Measurements from ENCODE around the gene NOSTRIN. TPM values are rescaled to one million over a fixed set of nuclear protein-coding genes. Genes with fewer than 3 reads are reported as not detected.

The NOSTRIN gene
- total RNA-seq, 2 donors from 2014 or later: 14.9 to 56.1 TPM

DNA sequence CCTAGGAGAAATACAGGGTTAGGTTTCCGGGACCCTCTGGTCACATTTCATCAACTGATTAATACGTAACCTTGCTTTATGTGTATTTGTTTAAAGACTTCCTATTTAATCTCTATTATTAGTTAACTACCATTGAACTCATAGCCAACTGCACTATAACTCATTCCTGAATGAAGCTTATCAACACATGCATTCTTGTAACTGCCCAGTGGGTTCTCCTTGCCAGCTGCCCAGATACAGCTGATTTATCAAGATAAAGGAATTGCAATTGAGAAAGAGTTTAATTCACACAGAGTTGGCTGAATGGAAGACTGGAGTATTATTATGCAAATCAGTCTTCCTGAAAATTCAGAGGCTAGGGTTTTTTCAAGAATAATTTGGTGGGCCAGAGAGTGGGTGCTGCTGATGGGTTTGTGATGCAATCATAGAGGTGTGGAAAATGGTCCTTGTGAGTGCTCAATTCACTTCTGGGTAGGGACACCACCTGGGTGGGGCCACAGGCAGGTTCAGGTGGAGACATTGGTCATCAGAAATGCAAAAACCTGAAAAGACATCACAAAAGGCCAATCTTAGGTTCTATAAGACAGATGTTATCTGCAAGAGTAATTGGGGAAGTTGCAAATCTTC, 21.1 kb upstream of the NOSTRIN start:
- TF ChIP-seq POLR2AphosphoS5 (IDR thresholded peaks at IDR 0.05) (no peak), POLR2A (IDR thresholded peaks at IDR 0.05) (no peak)
- TF ChIP-seq, protein P1, sequence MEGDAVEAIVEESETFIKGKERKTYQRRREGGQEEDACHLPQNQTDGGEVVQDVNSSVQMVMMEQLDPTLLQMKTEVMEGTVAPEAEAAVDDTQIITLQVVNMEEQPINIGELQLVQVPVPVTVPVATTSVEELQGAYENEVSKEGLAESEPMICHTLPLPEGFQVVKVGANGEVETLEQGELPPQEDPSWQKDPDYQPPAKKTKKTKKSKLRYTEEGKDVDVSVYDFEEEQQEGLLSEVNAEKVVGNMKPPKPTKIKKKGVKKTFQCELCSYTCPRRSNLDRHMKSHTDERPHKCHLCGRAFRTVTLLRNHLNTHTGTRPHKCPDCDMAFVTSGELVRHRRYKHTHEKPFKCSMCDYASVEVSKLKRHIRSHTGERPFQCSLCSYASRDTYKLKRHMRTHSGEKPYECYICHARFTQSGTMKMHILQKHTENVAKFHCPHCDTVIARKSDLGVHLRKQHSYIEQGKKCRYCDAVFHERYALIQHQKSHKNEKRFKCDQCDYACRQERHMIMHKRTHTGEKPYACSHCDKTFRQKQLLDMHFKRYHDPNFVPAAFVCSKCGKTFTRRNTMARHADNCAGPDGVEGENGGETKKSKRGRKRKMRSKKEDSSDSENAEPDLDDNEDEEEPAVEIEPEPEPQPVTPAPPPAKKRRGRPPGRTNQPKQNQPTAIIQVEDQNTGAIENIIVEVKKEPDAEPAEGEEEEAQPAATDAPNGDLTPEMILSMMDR (IDR thresholded peaks at IDR 0.05): no peak

DNA sequence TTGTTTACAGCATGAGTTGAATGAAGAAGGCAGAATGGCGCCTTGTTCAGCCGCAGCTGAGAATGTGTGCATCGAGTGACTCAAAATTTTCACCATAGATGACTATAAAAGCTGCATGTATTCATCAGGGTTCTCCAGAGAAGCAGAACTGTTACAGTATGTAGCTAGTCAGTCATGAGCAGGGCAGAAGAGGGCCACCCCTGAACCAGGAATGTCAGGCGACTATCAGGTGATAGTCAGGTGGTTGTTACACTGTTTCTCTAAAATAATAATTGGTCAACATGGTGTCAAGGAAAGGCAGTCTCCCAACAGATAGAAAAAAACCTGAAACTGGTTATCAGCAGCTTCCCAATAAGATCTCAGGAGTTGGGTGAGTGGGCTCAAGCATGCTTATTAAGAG, 20.2 kb upstream of the NOSTRIN start:
- Histone ChIP-seq H3K27me3 (replicated peaks; ENCODE audit: insufficient read depth) (no peaks in the 10 kb centered on the region), H3K36me3 (no peaks in the 10 kb centered on the region), H3K4me3 (no peak overlapping the region), H3K4me1 (replicated peaks) (no peaks in the 10 kb centered on the region), H3K9me3 (no peaks in the 10 kb centered on the region), H3K27ac (no peak overlapping the region)
- 96% methylated on average over 4 of the region's 4 CpGs for WGBS
- intact Hi-C loops (cut with DNase I): no loop called here
- TF ChIP-seq POLR2A (IDR thresholded peaks at IDR 0.05) (no peak), POLR2AphosphoS5 (IDR thresholded peaks at IDR 0.05) (no peak)
- TF ChIP-seq, protein P1 (IDR thresholded peaks at IDR 0.05): no peak
- DNase-seq (ENCODE audit: low spot score): no peak

More for the DNA sequence above, 21.1 kb upstream of the NOSTRIN start:
- no peak for DNase-seq (ENCODE audit: low spot score)
- Histone ChIP-seq H3K4me3 (no peak overlapping the region), H3K36me3 (no peaks in the 10 kb centered on the region), H3K4me1 (replicated peaks) (no peaks in the 10 kb centered on the region), H3K27ac (no peak overlapping the region), H3K9me3 (no peaks in the 10 kb centered on the region), H3K27me3 (replicated peaks; ENCODE audit: insufficient read depth) (no peaks in the 10 kb centered on the region)
- intact Hi-C loops (cut with DNase I): no loop called here
- WGBS: 73% methylated on average over 2 of the region's 2 CpGs

DNA sequence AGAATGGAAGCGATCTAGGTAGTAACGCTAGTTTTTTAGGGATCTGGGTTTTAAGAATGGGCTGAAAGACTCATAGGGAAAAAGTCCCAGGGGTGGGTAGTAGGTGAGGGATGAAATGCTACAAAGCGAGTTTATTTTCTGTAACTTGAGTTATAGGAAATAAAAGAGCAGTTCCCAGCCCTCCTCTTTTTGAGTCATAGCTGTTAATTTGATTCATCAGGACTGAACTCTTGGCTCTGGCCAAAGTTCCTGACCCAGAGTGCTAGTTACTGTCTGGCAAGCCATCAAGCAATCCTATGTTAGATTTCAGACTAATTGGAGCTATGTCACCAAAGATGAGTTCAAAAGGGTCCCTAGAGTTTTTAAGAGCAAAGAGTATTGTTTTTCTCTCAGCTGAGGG, 17.4 kb upstream of the NOSTRIN start:
- no peaks in the 10 kb centered on the region for H3K36me3 ChIP-seq
- no peak for DNase-seq (ENCODE audit: low spot score)
- intact Hi-C loops (cut with DNase I): no loop called here
- H3K9me3 ChIP-seq: no peaks in the 10 kb centered on the region
- 93% methylated on average over 3 of the region's 3 CpGs for WGBS
- H3K27me3 ChIP-seq (replicated peaks; ENCODE audit: insufficient read depth): no peaks in the 10 kb centered on the region
- H3K4me3 ChIP-seq: no peak overlapping the region
- TF ChIP-seq POLR2A (IDR thresholded peaks at IDR 0.05): no peak
- TF ChIP-seq POLR2AphosphoS5 (IDR thresholded peaks at IDR 0.05): no peak
- TF ChIP-seq, protein P1 (IDR thresholded peaks at IDR 0.05): no peak
- H3K4me1 ChIP-seq (replicated peaks): no peaks in the 10 kb centered on the region
- no peak overlapping the region for H3K27ac ChIP-seq

DNA sequence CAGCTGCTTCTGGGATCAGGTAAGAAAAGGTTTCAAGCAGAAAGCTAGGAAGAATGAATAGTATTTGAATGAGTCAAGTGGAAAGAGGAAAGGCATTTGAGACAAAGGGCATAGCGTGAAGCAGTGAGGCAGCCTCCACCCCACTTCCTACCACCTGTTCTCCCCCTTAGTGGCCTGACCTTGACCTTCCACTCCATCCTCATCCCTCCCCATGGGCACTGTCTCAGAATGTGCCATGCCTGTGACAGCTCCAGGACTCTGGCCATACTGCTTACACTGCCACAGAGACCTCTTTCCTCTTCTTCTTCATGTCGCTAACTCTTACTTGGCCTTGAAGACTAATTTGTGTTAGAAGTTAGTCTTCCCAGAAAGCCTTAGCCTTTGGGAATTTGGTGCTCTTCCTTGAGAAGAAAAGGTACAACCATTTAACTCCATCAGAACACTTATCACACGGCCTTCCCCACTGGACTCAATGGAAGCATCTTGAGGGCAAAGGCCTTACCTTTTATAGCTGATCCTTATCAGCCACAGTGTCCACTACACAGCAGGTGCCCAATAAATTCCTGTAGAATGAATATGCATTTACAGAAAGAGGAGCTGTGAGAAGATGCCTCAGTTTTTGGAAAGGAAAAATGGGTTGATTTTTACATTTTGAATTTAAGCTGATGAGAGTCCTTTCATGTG, 15.2 kb upstream of the NOSTRIN start:
- no peaks in the 10 kb centered on the region for H3K9me3 ChIP-seq
- no peak overlapping the region for H3K4me3 ChIP-seq
- TF ChIP-seq POLR2A (IDR thresholded peaks at IDR 0.05): no peak
- TF ChIP-seq, protein P1 (IDR thresholded peaks at IDR 0.05): no peak
- TF ChIP-seq POLR2AphosphoS5 (IDR thresholded peaks at IDR 0.05): no peak
- H3K4me1 ChIP-seq (replicated peaks): no peaks in the 10 kb centered on the region
- no peak for DNase-seq (ENCODE audit: low spot score)
- no peaks in the 10 kb centered on the region for H3K36me3 ChIP-seq
- H3K27me3 ChIP-seq (replicated peaks; ENCODE audit: insufficient read depth): no peaks in the 10 kb centered on the region
- 90% methylated on average over 3 of the region's 3 CpGs for WGBS
- intact Hi-C loops (cut with DNase I): no loop called here
- no peak overlapping the region for H3K27ac ChIP-seq

Data from prostate gland (tissue), 2 donors.